Skeletal muscle tissue (tissue), 4 donors: Measurements from ENCODE around the gene GADD45B. TPM values are rescaled to one million over a fixed set of nuclear protein-coding genes. Genes with fewer than 3 reads are reported as not detected.
A peak's percentile ranks its signal among the peaks of the same experiment; 100 is the strongest.
"Not testable (repeated sequence)": the region's sequence is repeated elsewhere in the genome, so short reads cannot be mapped to it uniquely, and the experiment has no call there.

Experiments
- H3K27ac ChIP-seq: one replicate; pipeline ENCODE4 v1.7.0; 2013; ENCODE audit warnings: mild to moderate bottlenecking, low read depth, low read length, inconsistent platforms
- H3K27me3 ChIP-seq, 3 donors: one replicate each; pipeline ENCODE4 v1.7.0; 2013; ENCODE audit warnings: low read length in 3 of 3; ENCODE audit not compliant: control insufficient read depth in 3 of 3, insufficient read depth in 3 of 3
- H3K36me3 ChIP-seq, 3 donors: one replicate each; pipeline ENCODE4 v1.7.0; 2013; ENCODE audit warnings: low read length in 3 of 3; ENCODE audit not compliant: control insufficient read depth in 3 of 3, insufficient read depth in 3 of 3
- H3K4me1 ChIP-seq, 3 donors: one replicate each; pipeline ENCODE4 v1.7.0; 2013; ENCODE audit warnings: low read length in 3 of 3, mild to moderate bottlenecking in 3 of 3; ENCODE audit not compliant: control insufficient read depth in 3 of 3, insufficient read depth in 3 of 3
- H3K4me3 ChIP-seq, 3 donors: one replicate each; pipeline ENCODE4 v1.7.0; 2013; ENCODE audit warnings: low read length in 3 of 3
- H3K9ac ChIP-seq, 3 donors: one replicate each; pipeline ENCODE4 v1.7.0; 2013; ENCODE audit warnings: low read length in 3 of 3, mild to moderate bottlenecking in 3 of 3, moderate library complexity in 2 of 3, low read depth in 1 of 3
- H3K9me3 ChIP-seq, 3 donors: one replicate each; pipeline ENCODE4 v1.7.0; 2013; ENCODE audit warnings: low read length in 3 of 3; ENCODE audit not compliant: control insufficient read depth in 3 of 3
- total RNA-seq: library from RNA; depleted of rRNA; stranded (reverse); fragments of >200 nt; gene quantifications from one replicate; pipeline ENCODE4 v1.2.3, GENCODE V29; 2014
- donor health status: Osteomylitis.

The GADD45B gene
- total RNA-seq, 1 donor from 2014 or later = 5.7 TPM

DNA sequence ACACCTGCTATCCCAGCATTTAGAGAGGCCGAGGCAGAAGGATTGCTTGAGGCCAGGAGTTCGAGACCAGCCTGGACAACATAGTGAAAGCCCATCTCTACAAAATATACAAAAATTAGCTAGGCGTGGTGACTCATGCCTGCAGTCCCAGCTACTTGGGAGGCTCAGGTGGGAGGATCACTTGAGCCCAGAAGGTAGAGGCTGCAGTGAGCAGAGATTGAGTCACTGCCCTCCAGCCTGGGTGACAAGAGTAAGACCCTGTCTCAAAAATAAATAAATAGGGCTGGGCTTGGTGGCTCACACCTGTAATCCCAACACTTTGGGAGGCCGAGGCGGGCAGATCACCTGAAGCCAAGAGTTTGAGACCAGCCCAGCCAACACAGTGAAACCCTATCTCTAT, 12.2 kb upstream of the GADD45B start:
- H3K4me3 ChIP-seq, H3K9ac ChIP-seq, H3K27ac ChIP-seq, H3K9me3 ChIP-seq, H3K27me3 ChIP-seq, H3K36me3 ChIP-seq: not testable (repeated sequence)
- peaks cover 7 to 17% (median 12%) of the 10 kb centered on the region in 3 donors for H3K4me1 ChIP-seq

DNA sequence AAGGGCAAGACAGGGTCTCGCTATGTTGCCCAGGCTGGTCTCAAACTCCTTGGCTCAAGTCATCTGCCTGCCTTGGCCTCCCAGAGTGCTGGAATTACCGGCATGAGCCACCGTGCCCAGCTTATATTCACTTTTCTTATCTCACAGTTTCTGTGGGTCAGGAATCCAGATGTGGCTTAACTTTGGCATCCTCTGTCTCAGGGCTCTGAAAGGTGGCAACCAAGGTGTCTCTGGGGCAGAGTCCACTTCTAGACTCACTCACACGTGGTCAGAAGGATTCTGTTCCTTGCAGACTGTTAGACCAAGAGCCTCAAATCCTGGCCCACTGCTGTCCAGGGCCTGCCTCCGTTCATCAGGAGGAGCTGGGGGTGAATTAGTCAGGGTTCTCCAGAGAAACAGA, 11.5 kb upstream of the GADD45B start:
- no peak overlapping the region for H3K27ac ChIP-seq
- H3K36me3 ChIP-seq = no peaks in the 10 kb centered on the region
- no peaks in the 10 kb centered on the region for H3K27me3 ChIP-seq
- no peak overlapping the region for H3K4me3 ChIP-seq
- no peak overlapping the region for H3K9ac ChIP-seq
- H3K9me3 ChIP-seq = no peaks in the 10 kb centered on the region
- H3K4me1 ChIP-seq = peaks cover 7 to 20% (median 12%) of the 10 kb centered on the region in 3 donors

DNA sequence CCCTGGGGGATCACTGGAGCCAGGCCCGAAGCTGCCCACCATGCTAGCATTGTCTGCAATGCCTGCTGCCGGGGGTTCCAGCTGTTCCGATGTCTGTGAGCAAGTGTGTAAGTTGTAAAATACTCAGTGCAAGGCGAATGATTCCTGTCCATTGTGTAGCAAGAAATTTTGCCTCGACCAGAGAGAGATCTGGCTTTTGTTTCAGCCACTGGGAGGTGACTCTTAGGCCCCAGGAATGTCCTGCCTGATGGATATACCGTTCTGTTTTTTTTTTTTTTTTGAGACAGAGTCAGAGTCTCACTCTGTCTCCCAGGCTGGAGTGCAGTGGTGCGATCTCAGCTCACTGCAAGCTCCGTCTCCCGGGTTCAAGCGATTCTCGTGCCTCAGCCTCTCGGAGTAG, 7.3 kb upstream of the GADD45B start:
- Histone ChIP-seq H3K9me3 (no peaks in the 10 kb centered on the region), H3K27me3 (no peaks in the 10 kb centered on the region), H3K4me1 (peaks cover 0 to 5% (median 0%) of the 10 kb centered on the region in 3 donors), H3K4me3 (no peak overlapping the region), H3K27ac (no peak overlapping the region), H3K9ac (no peak overlapping the region), H3K36me3 (no peaks in the 10 kb centered on the region)

DNA sequence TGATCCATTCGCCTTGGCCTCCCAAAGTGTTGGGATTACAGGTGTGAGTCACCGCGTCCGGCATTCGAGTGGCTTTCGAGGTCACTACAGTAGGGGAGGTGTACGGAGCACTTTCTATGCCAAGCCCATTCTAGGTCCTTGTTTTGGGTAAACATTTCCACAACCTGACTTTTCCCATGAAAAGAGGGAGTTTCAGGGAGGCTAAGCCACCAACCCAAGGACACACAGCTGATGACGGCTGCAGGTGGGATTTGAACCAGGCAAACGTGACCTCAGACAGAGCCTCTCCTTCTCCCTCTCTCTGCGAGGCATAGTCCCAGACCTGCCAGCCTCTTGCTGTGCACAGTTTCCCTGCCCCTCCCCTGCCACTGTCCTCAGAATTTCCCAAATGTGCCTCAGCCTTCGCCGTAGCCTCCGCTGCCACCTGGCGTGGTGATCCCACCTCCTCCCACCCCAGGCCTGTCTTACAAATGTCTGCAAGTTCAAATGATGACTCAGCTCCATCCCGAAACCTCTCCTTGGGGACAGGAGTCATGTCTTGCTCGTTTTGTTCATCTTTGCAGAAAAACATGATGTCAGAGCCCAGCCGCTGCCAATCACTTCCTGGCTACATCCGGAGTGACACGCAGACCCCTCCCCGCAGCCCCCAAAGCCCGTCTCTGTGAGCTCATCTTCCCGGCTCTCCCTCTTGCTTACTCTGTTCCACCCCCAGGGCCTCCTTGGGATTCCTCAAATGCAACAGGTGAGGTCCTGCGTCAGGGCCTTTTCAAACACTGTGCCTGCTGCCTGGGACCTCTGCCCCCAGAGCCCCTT, 6.6 kb upstream of the GADD45B start:
- H3K4me1 ChIP-seq = peaks cover 0 to 5% (median 0%) of the 10 kb centered on the region in 3 donors
- H3K4me3 ChIP-seq = no peak overlapping the region
- no peaks in the 10 kb centered on the region for H3K36me3 ChIP-seq
- no peak overlapping the region for H3K27ac ChIP-seq
- H3K9me3 ChIP-seq = no peaks in the 10 kb centered on the region
- no peak overlapping the region for H3K9ac ChIP-seq
- H3K27me3 ChIP-seq = no peaks in the 10 kb centered on the region

DNA sequence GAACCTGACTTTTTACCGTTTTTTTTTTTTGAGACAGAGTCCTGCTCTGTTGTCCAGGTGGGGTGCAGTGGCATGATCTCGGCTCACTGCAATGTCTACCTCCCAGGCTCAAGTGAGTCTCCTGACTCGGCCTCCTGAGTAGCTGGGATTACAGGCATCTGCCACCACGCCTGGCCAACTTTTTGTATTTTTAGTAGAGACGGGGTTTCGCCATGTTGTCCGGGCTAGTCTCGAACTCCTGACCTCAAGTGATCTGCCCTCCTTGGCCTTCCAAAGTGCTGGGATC, 6.1 kb upstream of the GADD45B start:
- not testable (repeated sequence) for H3K4me3 ChIP-seq, H3K9ac ChIP-seq, H3K27ac ChIP-seq

DNA sequence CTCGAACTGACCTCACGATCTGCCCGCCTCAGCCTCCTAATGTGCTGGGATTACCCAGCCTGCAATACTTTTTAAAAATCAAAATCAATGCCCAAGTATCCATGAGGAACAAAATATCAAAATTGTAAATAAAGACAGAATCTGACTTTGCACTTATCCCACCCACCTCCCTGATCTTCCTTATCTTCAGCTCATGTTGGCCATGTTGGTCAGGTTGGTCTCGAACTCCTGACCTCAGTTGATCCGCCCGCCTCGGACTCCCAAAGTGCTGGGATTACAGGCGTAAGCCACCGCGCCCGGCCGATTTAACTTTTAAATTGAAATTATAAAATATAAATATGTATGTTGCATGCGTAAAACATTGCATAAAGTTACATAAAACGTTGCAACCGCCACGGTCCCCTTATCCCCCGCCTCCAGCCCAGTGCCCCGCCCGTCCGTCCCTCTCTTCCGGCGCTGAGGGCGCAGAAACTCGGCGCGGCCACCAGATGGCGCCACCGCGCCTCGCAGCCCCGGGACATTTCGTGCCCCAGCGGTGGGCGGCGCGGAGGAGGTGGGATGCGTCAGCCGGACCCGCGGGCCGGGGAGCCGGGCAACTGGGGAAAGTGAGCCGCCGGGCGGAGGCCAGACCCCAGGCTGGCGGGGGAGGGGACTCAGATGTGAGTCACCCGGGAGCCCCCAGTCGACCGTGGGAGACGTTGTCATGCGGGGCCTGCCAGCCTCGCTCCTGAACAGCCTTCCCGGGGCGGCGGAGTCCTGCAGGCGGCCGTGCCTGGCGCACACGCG, 1.5 kb upstream of the GADD45B start:
- Histone ChIP-seq H3K36me3 (peaks cover 0 to 8% (median 0%) of the 10 kb centered on the region in 3 donors), H3K27me3 (no peaks in the 10 kb centered on the region), H3K27ac (peak overlapping the region; percentile 95), H3K4me1 (peaks cover 13 to 34% (median 32%) of the 10 kb centered on the region in 3 donors), H3K9ac (peak overlapping the region; percentile 60 to 79 (median 72)), H3K4me3 (peak overlapping the region; percentile 55 to 70 (median 68)), H3K9me3 (no peaks in the 10 kb centered on the region)

More for the DNA sequence above, 6.1 kb upstream of the GADD45B start:
- not testable (repeated sequence) for H3K4me1 ChIP-seq, H3K27me3 ChIP-seq, H3K9me3 ChIP-seq, H3K36me3 ChIP-seq

DNA sequence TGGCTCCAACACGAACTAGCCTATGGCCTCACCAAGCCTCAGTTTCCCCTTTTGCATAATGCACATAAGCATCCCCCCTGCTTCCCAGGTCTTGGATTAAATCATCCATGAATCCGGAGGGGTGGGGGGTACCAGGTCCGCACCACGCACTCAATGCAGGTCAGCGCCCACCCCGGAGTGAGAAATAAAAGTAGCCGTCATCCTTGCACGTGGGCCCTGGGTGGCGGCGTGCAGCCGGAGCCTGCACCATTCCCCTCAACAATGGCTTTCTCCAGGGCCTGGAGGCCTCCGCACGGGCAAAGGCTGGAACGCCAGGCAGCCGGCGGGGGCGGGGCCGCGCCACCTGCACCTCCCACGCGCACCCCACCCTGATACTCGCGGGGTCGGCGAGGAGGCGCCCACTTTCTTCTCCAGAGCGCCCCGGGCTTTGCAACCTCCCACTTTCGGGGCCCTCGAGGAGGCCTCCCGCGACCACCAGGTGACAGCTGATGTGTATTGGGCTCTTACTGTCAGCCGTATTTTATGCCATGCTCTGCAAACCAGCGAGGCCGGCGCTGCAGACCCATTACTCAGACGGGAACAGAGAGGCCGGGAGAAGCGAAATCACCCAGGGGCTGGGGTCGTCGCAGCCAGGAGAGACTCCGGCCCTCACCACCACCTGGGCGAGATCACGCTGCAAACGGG, 767 bp upstream of the GADD45B start:
- Histone ChIP-seq H3K4me3 (peak overlapping the region; percentile 55 to 70 (median 68)), H3K9ac (peak overlapping the region; percentile 60 to 79 (median 72)), H3K9me3 (no peaks in the 10 kb centered on the region), H3K27ac (peak overlapping the region; percentile 95), H3K4me1 (peaks cover 13 to 32% (median 32%) of the 10 kb centered on the region in 3 donors), H3K27me3 (no peaks in the 10 kb centered on the region), H3K36me3 (peaks cover 0 to 8% (median 0%) of the 10 kb centered on the region in 3 donors)

DNA sequence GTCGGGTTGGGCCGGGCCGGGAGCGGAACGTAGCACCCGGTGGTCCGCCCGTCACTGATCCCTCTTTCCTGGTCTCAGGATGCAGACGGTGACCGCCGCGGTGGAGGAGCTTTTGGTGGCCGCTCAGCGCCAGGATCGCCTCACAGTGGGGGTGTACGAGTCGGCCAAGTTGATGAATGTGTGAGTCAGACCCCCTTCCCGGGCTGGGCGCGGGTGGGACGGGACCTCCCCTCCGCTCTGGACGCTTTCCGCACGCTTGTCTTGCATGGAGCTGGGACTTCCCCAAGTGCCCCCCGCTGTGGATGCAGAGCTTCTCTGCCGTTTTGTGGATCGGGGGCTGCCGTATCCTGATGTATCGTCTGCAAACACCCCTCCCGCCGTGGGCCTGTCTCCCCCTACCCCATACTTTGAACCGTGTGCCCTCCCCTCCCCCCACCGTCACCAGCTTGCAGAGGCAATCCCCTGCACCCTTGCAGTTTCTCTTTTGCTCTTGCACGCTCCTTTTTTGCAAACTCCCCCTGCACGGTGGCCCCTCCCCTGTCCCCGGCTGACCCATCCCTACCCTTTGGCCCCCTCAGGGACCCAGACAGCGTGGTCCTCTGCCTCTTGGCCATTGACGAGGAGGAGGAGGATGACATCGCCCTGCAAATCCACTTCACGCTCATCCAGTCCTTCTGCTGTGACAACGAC, 669 bp downstream of the GADD45B start:
- Histone ChIP-seq H3K27me3 (no peaks in the 10 kb centered on the region), H3K9me3 (no peaks in the 10 kb centered on the region), H3K36me3 (peaks cover 0 to 8% (median 0%) of the 10 kb centered on the region in 3 donors), H3K4me1 (peaks cover 13 to 39% (median 36%) of the 10 kb centered on the region in 3 donors), H3K4me3 (peak overlapping the region; percentile 96 to 99 (median 99)), H3K9ac (peak overlapping the region; percentile 97 to 99 (median 98)), H3K27ac (peak overlapping the region; percentile 95)

DNA sequence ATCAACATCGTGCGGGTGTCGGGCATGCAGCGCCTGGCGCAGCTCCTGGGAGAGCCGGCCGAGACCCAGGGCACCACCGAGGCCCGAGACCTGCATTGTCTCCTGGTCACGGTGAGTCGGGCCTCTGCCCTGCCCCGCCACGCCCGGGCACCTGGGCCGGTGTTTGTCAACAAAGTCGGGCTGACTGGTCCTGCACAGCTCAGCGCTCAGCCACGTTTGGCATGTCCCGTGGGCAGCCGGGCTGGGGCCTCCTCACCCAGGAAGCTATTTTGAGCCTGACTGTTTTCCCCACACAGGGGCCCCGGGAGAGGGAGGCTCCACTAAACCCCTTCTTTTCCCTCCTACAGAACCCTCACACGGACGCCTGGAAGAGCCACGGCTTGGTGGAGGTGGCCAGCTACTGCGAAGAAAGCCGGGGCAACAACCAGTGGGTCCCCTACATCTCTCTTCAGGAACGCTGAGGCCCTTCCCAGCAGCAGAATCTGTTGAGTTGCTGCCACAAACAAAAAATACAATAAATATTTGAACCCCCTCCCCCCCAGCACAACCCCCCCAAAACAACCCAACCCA, 1.3 kb downstream of the GADD45B start:
- Histone ChIP-seq H3K4me3 (peak overlapping the region; percentile 96 to 99 (median 99)), H3K27ac (peak overlapping the region; percentile 95), H3K9me3 (no peaks in the 10 kb centered on the region), H3K27me3 (no peaks in the 10 kb centered on the region), H3K4me1 (peaks cover 13 to 41% (median 38%) of the 10 kb centered on the region in 3 donors), H3K36me3 (peaks cover 0 to 8% (median 0%) of the 10 kb centered on the region in 3 donors), H3K9ac (peak overlapping the region; percentile 97 to 99 (median 98))
